Stimulated activated CD4-positive, alpha-beta T cell treated with anti-CD3 and anti-CD28 coated beads, Interleukin-4, amount 100 ng/mL, for 1 hour (primary cell): ENCODE data around the gene TSPO.

ENCODE experiments used
- DNase-seq: peaks from one replicate; pipeline ENCODE4 v3.0.0-alpha.2; 2020

Gene TSPO

GRCh38 chr22:43159484-43160178 lies 8.3 kb downstream of the TSPO start:
- DNase-seq = no peak

GRCh38 chr22:43160497-43161126 lies 9.3 kb downstream of the TSPO start:
- no peak for DNase-seq

GRCh38 chr22:43162412-43163150 lies 11.2 kb downstream of the TSPO start:
- DNase-seq = no peak

- DNase-seq = no peak
Observed at GRCh38 chr22:43163241-43163795, 12.0 kb downstream of the TSPO start.

- no peak for DNase-seq
Observed at GRCh38 chr22:43164636-43165035, 13.3 kb downstream of the TSPO start.

GRCh38 chr22:43166132-43166930 lies 15.0 kb downstream of the TSPO start:
- DNase-seq = no peak

GRCh38 chr22:43167001-43167589 lies 15.7 kb downstream of the TSPO start:
- no peak for DNase-seq

- no peak for DNase-seq
Observed at GRCh38 chr22:43168471-43169309, 17.3 kb downstream of the TSPO start.

GRCh38 chr22:43169310-43170130 lies 18.2 kb downstream of the TSPO start:
- DNase-seq = no peak

- no peak for DNase-seq
Observed at GRCh38 chr22:43170131-43170480, 18.7 kb downstream of the TSPO start.

- DNase-seq = no peak
Observed at GRCh38 chr22:43171019-43171491, 19.7 kb downstream of the TSPO start.

- no peak for DNase-seq
Observed at GRCh38 chr22:43171607-43172006, 20.2 kb downstream of the TSPO start.

GRCh38 chr22:43172191-43172590 lies 20.8 kb downstream of the TSPO start:
- DNase-seq = no peak

- no peak for DNase-seq
Observed at GRCh38 chr22:43173566-43173965, 22.2 kb downstream of the TSPO start.

GRCh38 chr22:43173976-43174720 lies 22.8 kb downstream of the TSPO start:
- DNase-seq = no peak

GRCh38 chr22:43174941-43175531 lies 23.7 kb downstream of the TSPO start:
- no peak for DNase-seq

- DNase-seq = no peak
Observed at GRCh38 chr22:43176090-43176489, 24.7 kb downstream of the TSPO start.

- DNase-seq = no peak
Observed at GRCh38 chr22:43177479-43177878, 26.1 kb downstream of the TSPO start.

GRCh38 chr22:43179146-43179910 lies 28.0 kb downstream of the TSPO start:
- DNase-seq = no peak
